ENCODE results near the gene CCR3. TPM values are rescaled to one million over a fixed set of nuclear protein-coding genes. Genes with fewer than 3 reads are reported as not detected.

CCR3 gene
- total RNA-seq, 2 donors from 2014 or later: not detected

GRCh38 chr3:46236294-46237054 is 5.8 kb upstream of the CCR3 start:
- H3K27me3 Mint-ChIP-seq (ENCODE audit: insufficient read depth): peaks cover 5% of the 10 kb centered on the region
- H3K9me3 Mint-ChIP-seq: no peaks in the 10 kb centered on the region
- no peak for DNase-seq

GRCh38 chr3:46238386-46238785 is 3.9 kb upstream of the CCR3 start:
- no peak overlapping the region for H3K4me3 Mint-ChIP-seq
- H3K4me3 ChIP-seq (ENCODE audit: low read length): no peak overlapping the region
- no peaks in the 10 kb centered on the region for H3K36me3 Mint-ChIP-seq (ENCODE audit: low read depth)
- H3K27ac Mint-ChIP-seq: no peak overlapping the region
- no peaks in the 10 kb centered on the region for H3K4me1 Mint-ChIP-seq
- no peak overlapping the region for H3K9ac ChIP-seq (ENCODE audit: extremely low read depth, low read length, poor library complexity, severe bottlenecking)
- TF ChIP-seq CTCF (conservative IDR thresholded peaks at IDR 0.05): no peak
- no peak for DNase-seq
- no peaks in the 10 kb centered on the region for H3K9me3 ChIP-seq (ENCODE audit: control insufficient read depth, low read length)
- no peaks in the 10 kb centered on the region for H3K36me3 ChIP-seq (ENCODE audit: control insufficient read depth, insufficient read depth, low read length)
- H3K27ac ChIP-seq (ENCODE audit: low read depth, low read length): no peak overlapping the region
- no peaks in the 10 kb centered on the region for H3K9me3 Mint-ChIP-seq
- H3K27me3 Mint-ChIP-seq (ENCODE audit: insufficient read depth): peaks cover 5% of the 10 kb centered on the region
- H3K27me3 ChIP-seq (ENCODE audit: control insufficient read depth, insufficient read depth, low read length, poor library complexity, severe bottlenecking): no peaks in the 10 kb centered on the region
- 80 to 86% methylated on average over 3 to 4 of the region's 4 CpGs for WGBS, 2 experiments (ENCODE audit: insufficient coverage in 1 of 2, insufficient read length in 1 of 2)
- no peaks in the 10 kb centered on the region for H3K4me1 ChIP-seq (ENCODE audit: control insufficient read depth, insufficient read depth, low read length)

More at GRCh38 chr3:46236294-46237054, 5.8 kb upstream of the CCR3 start:
- no peaks in the 10 kb centered on the region for H3K36me3 Mint-ChIP-seq (ENCODE audit: low read depth)
- Histone ChIP-seq H3K27ac (ENCODE audit: low read depth, low read length) (no peak overlapping the region), H3K27me3 (ENCODE audit: control insufficient read depth, insufficient read depth, low read length, poor library complexity, severe bottlenecking) (no peaks in the 10 kb centered on the region), H3K4me3 (ENCODE audit: low read length) (no peak overlapping the region), H3K9me3 (ENCODE audit: control insufficient read depth, low read length) (no peaks in the 10 kb centered on the region), H3K9ac (ENCODE audit: extremely low read depth, low read length, poor library complexity, severe bottlenecking) (no peak overlapping the region), H3K36me3 (ENCODE audit: control insufficient read depth, insufficient read depth, low read length) (no peaks in the 10 kb centered on the region), H3K4me1 (ENCODE audit: control insufficient read depth, insufficient read depth, low read length) (no peaks in the 10 kb centered on the region)
- no peaks in the 10 kb centered on the region for H3K4me1 Mint-ChIP-seq
- no peak overlapping the region for H3K4me3 Mint-ChIP-seq
- TF ChIP-seq CTCF (conservative IDR thresholded peaks at IDR 0.05): no peak
- no peak overlapping the region for H3K27ac Mint-ChIP-seq
- WGBS, 2 experiments (ENCODE audit: insufficient coverage in 1 of 2, insufficient read length in 1 of 2): 87 to 93% methylated on average over 4 to 5 of the region's 5 CpGs

- no peaks in the 10 kb centered on the region for H3K4me1 ChIP-seq (ENCODE audit: control insufficient read depth, insufficient read depth, low read length)
- H3K27me3 ChIP-seq (ENCODE audit: control insufficient read depth, insufficient read depth, low read length, poor library complexity, severe bottlenecking): no peaks in the 10 kb centered on the region
- no peak for TF ChIP-seq CTCF (conservative IDR thresholded peaks at IDR 0.05)
- 86 to 89% methylated on average over 2 to 3 of the region's 3 CpGs for WGBS, 2 experiments (ENCODE audit: insufficient coverage in 1 of 2, insufficient read length in 1 of 2)
- DNase-seq: peak; percentile 60
- Mint-ChIP-seq H3K4me1 (peaks cover 2% of the 10 kb centered on the region), H3K4me3 (no peak overlapping the region), H3K36me3 (ENCODE audit: low read depth) (no peaks in the 10 kb centered on the region), H3K27me3 (ENCODE audit: insufficient read depth) (peaks cover 5% of the 10 kb centered on the region), H3K27ac (no peak overlapping the region), H3K9me3 (no peaks in the 10 kb centered on the region)
- no peak overlapping the region for H3K27ac ChIP-seq (ENCODE audit: low read depth, low read length)
- no peaks in the 10 kb centered on the region for H3K36me3 ChIP-seq (ENCODE audit: control insufficient read depth, insufficient read depth, low read length)
- H3K9me3 ChIP-seq (ENCODE audit: control insufficient read depth, low read length): no peaks in the 10 kb centered on the region
- H3K9ac ChIP-seq (ENCODE audit: extremely low read depth, low read length, poor library complexity, severe bottlenecking): no peak overlapping the region
- no peak overlapping the region for H3K4me3 ChIP-seq (ENCODE audit: low read length)
Observed at GRCh38 chr3:46239301-46239938, 2.8 kb upstream of the CCR3 start.

Measured in endodermal cell (in vitro differentiated cells).